NT2/D1 (cell line): ENCODE results near the gene USP6NL.

Experiments
- SUZ12 ChIP-seq: IDR thresholded peaks from 2 replicates; pipeline ENCODE4 v1.6.1; 2011; ENCODE audit not compliant: insufficient read length, insufficient read depth; ENCODE audit errors: extremely low read depth
- YY1 ChIP-seq: IDR thresholded peaks from 2 replicates; pipeline ENCODE4 v1.6.1; 2011; ENCODE audit not compliant: insufficient read length, insufficient read depth
- ZNF274 ChIP-seq: IDR thresholded peaks from 2 replicates; pipeline ENCODE4 v1.6.1; 2011; ENCODE audit warnings: mild to moderate bottlenecking, low read depth, low read length

- TF ChIP-seq SUZ12 (no peak), ZNF274 (no peak), YY1 (no peak)
These were observed 43.2 kb upstream of the USP6NL start for GRCh38 chr10:11654659-11655058.
